Measurements from ENCODE around the gene ANAPC10. TPM values are rescaled to one million over a fixed set of nuclear protein-coding genes. Genes with fewer than 3 reads are reported as not detected.

The ANAPC10 gene
- total RNA-seq, 3 donors from 2014 or later (not counting 1 experiment from before 2014, with no cell fraction given), result 27.9 to 37.7 (median 37.7) TPM

GRCh38 chr4:145045180-145045579, 52.8 kb downstream of the ANAPC10 start:
- Mint-ChIP-seq H3K27me3 (ENCODE audit: low read depth in 2 of 2) (no peaks in the 10 kb centered on the region), H3K4me1 (peaks cover 24 to 25% of the 10 kb centered on the region in 2 donors), H3K36me3 (no peaks in the 10 kb centered on the region), H3K27ac (no peak overlapping the region), H3K4me3 (no peak overlapping the region), H3K9me3 (no peaks in the 10 kb centered on the region)
- 70% methylated on average over 1 of the region's 1 CpG for WGBS (ENCODE audit: insufficient coverage)
- ATAC-seq (no peak), DNase-seq (no peak)
- intact Hi-C loops (cut with micrococcal nuclease), result no loop called here
- H3K4me3 ChIP-seq (ENCODE audit: low read length), result no peak overlapping the region
- H3K36me3 ChIP-seq (ENCODE audit: control insufficient read depth, insufficient read depth, low read length), result no peaks in the 10 kb centered on the region
- H3K27ac ChIP-seq (ENCODE audit: low read length), result no peak overlapping the region
- H3K4me1 ChIP-seq (ENCODE audit: control insufficient read depth, insufficient read depth, low read length), result no peaks in the 10 kb centered on the region
- H3K27me3 ChIP-seq (ENCODE audit: control insufficient read depth, insufficient read depth, low read length), result no peaks in the 10 kb centered on the region
- H3K9me3 ChIP-seq (ENCODE audit: control insufficient read depth, insufficient read depth, low read length), result no peaks in the 10 kb centered on the region
- TF ChIP-seq CTCF (IDR thresholded peaks at IDR 0.05), result no peak

- Mint-ChIP-seq H3K4me3 (no peak overlapping the region), H3K27me3 (ENCODE audit: low read depth in 2 of 2) (no peaks in the 10 kb centered on the region), H3K36me3 (no peaks in the 10 kb centered on the region), H3K9me3 (no peaks in the 10 kb centered on the region), H3K27ac (no peak overlapping the region), H3K4me1 (peaks cover 16 to 19% of the 10 kb centered on the region in 2 donors)
- Histone ChIP-seq H3K36me3 (ENCODE audit: control insufficient read depth, insufficient read depth, low read length) (peaks cover 3% of the 10 kb centered on the region), H3K27me3 (ENCODE audit: control insufficient read depth, insufficient read depth, low read length) (no peaks in the 10 kb centered on the region), H3K9me3 (ENCODE audit: control insufficient read depth, insufficient read depth, low read length) (no peaks in the 10 kb centered on the region), H3K4me3 (ENCODE audit: low read length) (no peak overlapping the region), H3K27ac (ENCODE audit: low read length) (no peak overlapping the region), H3K4me1 (ENCODE audit: control insufficient read depth, insufficient read depth, low read length) (no peaks in the 10 kb centered on the region)
- WGBS (ENCODE audit: insufficient coverage), result 60% methylated on average over 1 of the region's 3 CpGs
- no peak for TF ChIP-seq CTCF (IDR thresholded peaks at IDR 0.05)
- ATAC-seq (no peak), DNase-seq (no peak)
- intact Hi-C loops (cut with micrococcal nuclease), result no loop called here
Observed at GRCh38 chr4:145044341-145044740, 53.7 kb downstream of the ANAPC10 start.

- no peak overlapping the region for H3K27ac Mint-ChIP-seq
- H3K4me3 ChIP-seq (ENCODE audit: low read length), result no peak overlapping the region
- H3K4me3 Mint-ChIP-seq, result no peak overlapping the region
- H3K27me3 Mint-ChIP-seq (ENCODE audit: low read depth in 2 of 2), result no peaks in the 10 kb centered on the region
- peaks cover 12 to 19% of the 10 kb centered on the region in 2 donors for H3K4me1 Mint-ChIP-seq
- ATAC-seq (no peak), DNase-seq (no peak)
- intact Hi-C loops (cut with micrococcal nuclease), result no loop called here
- TF ChIP-seq CTCF (IDR thresholded peaks at IDR 0.05), result no peak
- no peaks in the 10 kb centered on the region for H3K9me3 ChIP-seq (ENCODE audit: control insufficient read depth, insufficient read depth, low read length)
- 86% methylated on average over 3 of the region's 3 CpGs for WGBS (ENCODE audit: insufficient coverage)
- H3K4me1 ChIP-seq (ENCODE audit: control insufficient read depth, insufficient read depth, low read length), result no peaks in the 10 kb centered on the region
- no peaks in the 10 kb centered on the region for H3K9me3 Mint-ChIP-seq
- H3K27me3 ChIP-seq (ENCODE audit: control insufficient read depth, insufficient read depth, low read length), result no peaks in the 10 kb centered on the region
- no peak overlapping the region for H3K27ac ChIP-seq (ENCODE audit: low read length)
- H3K36me3 ChIP-seq (ENCODE audit: control insufficient read depth, insufficient read depth, low read length), result peaks cover 3% of the 10 kb centered on the region
- H3K36me3 Mint-ChIP-seq, result no peaks in the 10 kb centered on the region
Observed at GRCh38 chr4:145043306-145043705, 54.7 kb downstream of the ANAPC10 start.

GRCh38 chr4:145042601-145043285, 55.3 kb downstream of the ANAPC10 start:
- no peaks in the 10 kb centered on the region for H3K4me1 ChIP-seq (ENCODE audit: control insufficient read depth, insufficient read depth, low read length)
- Mint-ChIP-seq H3K4me3 (no peak overlapping the region), H3K36me3 (no peaks in the 10 kb centered on the region), H3K27me3 (ENCODE audit: low read depth in 2 of 2) (no peaks in the 10 kb centered on the region), H3K9me3 (no peaks in the 10 kb centered on the region), H3K27ac (no peak overlapping the region), H3K4me1 (peaks cover 9 to 16% of the 10 kb centered on the region in 2 donors)
- TF ChIP-seq CTCF (IDR thresholded peaks at IDR 0.05), result no peak
- H3K36me3 ChIP-seq (ENCODE audit: control insufficient read depth, insufficient read depth, low read length), result peaks cover 3% of the 10 kb centered on the region
- ATAC-seq, result no peak
- intact Hi-C loops (cut with micrococcal nuclease), result no loop called here
- no peak for DNase-seq
- H3K27me3 ChIP-seq (ENCODE audit: control insufficient read depth, insufficient read depth, low read length), result no peaks in the 10 kb centered on the region
- H3K9me3 ChIP-seq (ENCODE audit: control insufficient read depth, insufficient read depth, low read length), result no peaks in the 10 kb centered on the region
- no CpG with 5 or more reads among the region's 3 CpGs for WGBS (ENCODE audit: insufficient coverage)
- H3K4me3 ChIP-seq (ENCODE audit: low read length), result no peak overlapping the region
- H3K27ac ChIP-seq (ENCODE audit: low read length), result no peak overlapping the region
